Endothelial cell of umbilical vein (primary cell): ENCODE data around the gene ANAPC1. TPM values are rescaled to one million over a fixed set of nuclear protein-coding genes. Genes with fewer than 3 reads are reported as not detected.
"Not testable (repeated sequence)": the region's sequence is repeated elsewhere in the genome, so short reads cannot be mapped to it uniquely, and the experiment has no call there.

ENCODE experiments used
- BruUV-seq: library from RNA; stranded (reverse); fragments of 400-500 nt; replicated peaks from 2 replicates; lab custom pipeline; 2021; lab: Mats Ljungman, UMichigan
- CTCF ChIA-PET: fragments of 300-600, 350-600 bp; sonication (Branson Sonifier 250); formaldehyde crosslinking; loops from one replicate; lab custom pipeline; 2021; ENCODE audit warnings: antibody characterized with exemption, inconsistent platforms; lab: Charles Lee
- POLR2A ChIA-PET: fragments of 300-600, 350-600 bp; sonication (Branson Sonifier 250); formaldehyde crosslinking; loops from one replicate; lab custom pipeline; 2021; ENCODE audit warnings: antibody characterized with exemption, inconsistent platforms; lab: Charles Lee
- DNase-seq: peaks from one replicate; pipeline ENCODE4 v3.0.0-alpha.2; 2011; ENCODE audit warnings: low read depth, low spot score
- FAIRE-seq: peaks from 2 replicates; lab custom pipeline; 2011; peaks lifted over from hg19 to GRCh38; lab: Jason Lieb, UNC
- H2AFZ ChIP-seq: 2 replicates; pipeline ENCODE4 v1.6.0; 2012; ENCODE audit warnings: low read depth, low read length, control low read depth, inconsistent platforms
- H3K27ac ChIP-seq: 2 replicates; pipeline ENCODE4 v1.5.1; 2011; ENCODE audit warnings: low read depth, mild to moderate bottlenecking, control low read depth, low read length, moderate library complexity; ENCODE audit not compliant: insufficient read depth
- H3K27me3 ChIP-seq, 2 experiments: 2 replicates each; pipeline versions ENCODE4 v1.6.0 to v1.6.1; 2011; ENCODE audit warnings: low read length in 2 of 2, mixed read lengths in 1 of 2; ENCODE audit not compliant: control insufficient read depth in 2 of 2, insufficient read depth in 2 of 2
- H3K36me3 ChIP-seq, 2 experiments: 2 replicates in 1 of 2; 3 replicates in 1 of 2; pipeline ENCODE4 v1.5.1; 2011; ENCODE audit warnings: low read length in 2 of 2, mild to moderate bottlenecking in 1 of 2, moderate library complexity in 1 of 2; ENCODE audit not compliant: control insufficient read depth in 2 of 2, insufficient read depth in 2 of 2; ENCODE audit errors: extremely low read depth in 1 of 2
- H3K4me1 ChIP-seq: 3 replicates; pipeline ENCODE4 v1.5.1; 2011; ENCODE audit warnings: mild to moderate bottlenecking, low read length; ENCODE audit not compliant: control insufficient read depth, insufficient read depth; ENCODE audit errors: extremely low read depth
- H3K4me2 ChIP-seq: 2 replicates; pipeline ENCODE4 v1.6.1; 2011; ENCODE audit warnings: low read length, control low read depth, mixed read lengths; ENCODE audit not compliant: insufficient read depth
- H3K4me3 ChIP-seq, 3 experiments: fragments of 200-600 bp in 1 of 3; sonication (generic), shearing (Covaris generic) in 1 of 3; replicated peaks in 1 of 3; 2 replicates each; pipeline ENCODE4 v1.5.1; 2011 to 2016; ENCODE audit warnings: control low read depth in 3 of 3, low read length in 3 of 3, mild to moderate bottlenecking in 2 of 3, inconsistent platforms in 1 of 3, low read depth in 1 of 3, moderate library complexity in 1 of 3; ENCODE audit not compliant: insufficient read depth in 1 of 3
- H3K79me2 ChIP-seq: 2 replicates; pipeline ENCODE4 v1.6.0; 2012; ENCODE audit warnings: low read length, inconsistent platforms; ENCODE audit not compliant: control insufficient read depth, insufficient read depth
- H3K9ac ChIP-seq: replicated peaks from 2 replicates; pipeline ENCODE3; 2011; ENCODE audit warnings: low read length, control low read depth; ENCODE audit not compliant: insufficient read depth; ENCODE audit errors: extremely low read depth
- H3K9me1 ChIP-seq: replicated peaks from 3 replicates; pipeline ENCODE4 v1.6.0; 2011; ENCODE audit warnings: mild to moderate bottlenecking, low read length; ENCODE audit not compliant: control insufficient read depth, insufficient read depth; ENCODE audit errors: extremely low read depth
- H3K9me3 ChIP-seq: replicated peaks from 2 replicates; pipeline ENCODE4 v1.5.1; 2012; ENCODE audit warnings: low read length, inconsistent platforms; ENCODE audit not compliant: control insufficient read depth, insufficient read depth
- H4K20me1 ChIP-seq: replicated peaks from 2 replicates; pipeline ENCODE3; 2011; ENCODE audit warnings: mild to moderate bottlenecking, low read length; ENCODE audit not compliant: control insufficient read depth, insufficient read depth; ENCODE audit errors: extremely low read depth
- dilution Hi-C: fragments of 300-500 bp; cut with MboI; formaldehyde crosslinking; loops from one replicate; pipeline ENCODE4 v1.15.0; 2019; ENCODE audit warnings: low sequenced_read_pairs; ENCODE audit not compliant: extremely low pct_ligation_motif_present
- intact Hi-C: fragments of 100-400 bp; cut with micrococcal nuclease; formaldehyde crosslinking; loops from one replicate; pipeline ENCODE4 v1.10.0; 2022
- polyA plus RNA-seq, 4 experiments: library from polyadenylated mRNA; depleted of rRNA in 3 of 4; stranded (reverse) in 3 of 4; unstranded in 1 of 4; fragments of >200 nt; gene quantifications; 2 replicates each; pipeline versions ENCODE4 v1.2.1 to v1.2.3, GENCODE V29; 2011 to 2012; ENCODE audit warnings: missing spikeins in 1 of 4
- total RNA-seq: library from RNA; stranded (reverse); gene quantifications from 2 replicates; pipeline ENCODE4 v1.2.3, GENCODE V29; 2021

Gene ANAPC1
- total and polyA plus RNA-seq, 2 donors (not counting 3 experiments of a cell fraction or from before 2014, with no cell fraction given): 21.9 to 61.5 TPM

DNA sequence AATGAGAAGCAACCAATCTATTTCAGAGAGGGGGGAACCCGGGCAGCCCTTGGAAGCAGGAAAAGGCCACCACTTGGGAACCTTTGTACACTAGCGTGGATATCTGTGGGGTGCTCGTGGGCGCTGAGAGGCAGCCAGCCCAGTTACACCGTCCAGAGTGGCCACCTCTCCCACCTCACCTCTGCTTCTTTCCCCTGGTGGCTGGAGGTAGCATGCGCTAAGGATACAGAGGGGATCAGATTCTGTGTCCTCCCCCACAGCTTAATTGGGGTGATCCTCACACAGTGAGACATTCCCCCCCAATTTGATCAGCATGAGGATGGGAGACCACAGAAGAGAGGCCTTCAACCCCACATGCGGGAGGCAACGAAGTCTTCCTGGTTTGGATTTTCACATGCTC, 117.7 kb downstream of the ANAPC1 start:
- DNase-seq, CTCF ChIA-PET, BruUV-seq, H3K36me3 ChIP-seq, H3K9me3 ChIP-seq, H3K4me2 ChIP-seq, FAIRE-seq, H3K4me3 ChIP-seq, H3K9me1 ChIP-seq, H3K27ac ChIP-seq, H3K9ac ChIP-seq, intact Hi-C loops, H3K4me1 ChIP-seq, dilution Hi-C loops, H2AFZ ChIP-seq, H4K20me1 ChIP-seq, H3K27me3 ChIP-seq, POLR2A ChIA-PET, H3K79me2 ChIP-seq: not testable (repeated sequence)

DNA sequence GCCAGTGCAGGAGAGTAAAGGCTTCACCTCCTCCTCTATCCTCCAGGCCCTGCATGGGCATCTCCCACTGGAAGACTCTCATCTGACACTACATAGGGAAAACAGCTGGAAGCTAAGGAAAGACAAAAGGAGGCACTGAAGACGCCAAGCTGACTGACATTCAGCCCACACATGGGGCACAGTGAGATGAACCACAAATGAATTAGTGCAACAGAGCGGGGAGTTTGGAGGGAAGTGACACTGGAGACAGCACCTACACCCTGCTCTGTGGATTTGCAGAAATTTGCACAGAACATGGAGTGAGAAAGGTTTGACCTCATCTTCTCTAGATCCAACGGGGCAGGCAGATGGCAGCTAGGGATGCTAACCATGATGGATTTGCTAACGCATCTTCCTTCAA, 119.8 kb downstream of the ANAPC1 start:
- DNase-seq, dilution Hi-C loops, H3K9me1 ChIP-seq, H3K36me3 ChIP-seq, H3K79me2 ChIP-seq, FAIRE-seq, H3K4me2 ChIP-seq, BruUV-seq, H2AFZ ChIP-seq, H3K9me3 ChIP-seq, H3K27me3 ChIP-seq, intact Hi-C loops, CTCF ChIA-PET, POLR2A ChIA-PET, H3K27ac ChIP-seq, H4K20me1 ChIP-seq, H3K9ac ChIP-seq, H3K4me1 ChIP-seq, H3K4me3 ChIP-seq: not testable (repeated sequence)

DNA sequence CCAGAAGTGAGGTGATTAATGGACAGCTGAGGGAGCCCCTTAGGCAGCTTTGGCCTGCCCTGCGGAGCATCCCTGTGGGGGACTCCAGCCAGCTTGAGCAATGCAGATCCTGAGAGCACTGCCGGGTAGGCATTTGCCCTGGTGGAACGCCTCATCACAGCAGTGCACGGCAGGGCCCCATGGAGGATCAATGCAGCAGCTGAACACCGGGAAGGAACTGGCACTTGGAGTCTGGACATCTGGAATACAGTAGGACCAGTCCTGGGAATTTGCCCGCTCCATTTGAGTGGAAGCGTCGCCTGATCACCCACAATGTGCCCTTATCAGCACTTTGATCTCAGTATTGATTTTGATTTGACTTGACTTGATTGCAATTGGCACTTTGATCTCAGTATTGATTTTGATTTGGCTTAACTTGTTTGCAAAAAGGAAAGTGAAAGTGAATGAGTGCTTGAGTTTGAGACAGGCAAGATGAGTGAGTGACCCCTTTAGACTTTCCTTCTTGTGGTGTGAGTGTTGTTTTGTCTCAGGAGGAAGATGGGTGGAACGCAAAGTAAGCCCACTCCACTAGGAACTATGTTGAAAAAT, 123.2 kb downstream of the ANAPC1 start:
- not testable (repeated sequence) for FAIRE-seq, BruUV-seq

DNA sequence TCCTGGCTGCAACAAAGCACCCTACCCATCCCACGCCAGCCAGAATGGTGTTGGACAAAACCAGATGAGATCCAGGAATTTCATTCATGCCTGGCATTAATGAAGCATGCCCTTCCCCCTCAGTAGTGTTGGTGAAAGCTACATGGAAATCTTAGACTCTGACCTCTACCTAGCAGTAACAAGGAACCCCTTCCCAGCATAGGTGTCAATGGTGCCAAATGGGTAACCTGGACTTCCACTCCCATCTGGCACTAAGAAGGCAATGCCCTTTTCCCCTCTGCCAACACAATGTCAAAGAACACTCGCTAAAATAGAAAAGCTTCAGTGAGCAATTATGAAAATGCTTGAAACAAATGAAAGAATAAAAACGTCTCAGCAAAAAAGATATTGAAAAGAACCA, 131.5 kb downstream of the ANAPC1 start:
- H2AFZ ChIP-seq, CTCF ChIA-PET, intact Hi-C loops, dilution Hi-C loops, H3K4me2 ChIP-seq, BruUV-seq, H3K27me3 ChIP-seq, H3K9me3 ChIP-seq, POLR2A ChIA-PET, H3K27ac ChIP-seq, H3K9ac ChIP-seq, H3K9me1 ChIP-seq, H3K36me3 ChIP-seq, H4K20me1 ChIP-seq, H3K79me2 ChIP-seq, DNase-seq, FAIRE-seq, H3K4me1 ChIP-seq, H3K4me3 ChIP-seq: not testable (repeated sequence)

More for the DNA sequence above, 123.2 kb downstream of the ANAPC1 start:
- H3K4me2 ChIP-seq, DNase-seq, H3K4me1 ChIP-seq, H4K20me1 ChIP-seq, H3K4me3 ChIP-seq, POLR2A ChIA-PET, H3K27ac ChIP-seq, dilution Hi-C loops, CTCF ChIA-PET, H3K79me2 ChIP-seq, intact Hi-C loops, H3K9me3 ChIP-seq, H3K27me3 ChIP-seq, H3K9ac ChIP-seq, H3K9me1 ChIP-seq, H3K36me3 ChIP-seq, H2AFZ ChIP-seq: not testable (repeated sequence)
